Measurements from ENCODE around the gene EIF3CL. TPM values are rescaled to one million over a fixed set of nuclear protein-coding genes. Genes with fewer than 3 reads are reported as not detected.
"Not testable (repeated sequence)": the region's sequence is repeated elsewhere in the genome, so short reads cannot be mapped to it uniquely, and the experiment has no call there.

The EIF3CL gene
- total and polyA plus RNA-seq, 10 of the 15 experiments (the other 5 are each of a cell fraction or from before 2014, with no cell fraction given), result 1.7 to 93.6 (median 60.0) TPM; not detected in 1

DNA sequence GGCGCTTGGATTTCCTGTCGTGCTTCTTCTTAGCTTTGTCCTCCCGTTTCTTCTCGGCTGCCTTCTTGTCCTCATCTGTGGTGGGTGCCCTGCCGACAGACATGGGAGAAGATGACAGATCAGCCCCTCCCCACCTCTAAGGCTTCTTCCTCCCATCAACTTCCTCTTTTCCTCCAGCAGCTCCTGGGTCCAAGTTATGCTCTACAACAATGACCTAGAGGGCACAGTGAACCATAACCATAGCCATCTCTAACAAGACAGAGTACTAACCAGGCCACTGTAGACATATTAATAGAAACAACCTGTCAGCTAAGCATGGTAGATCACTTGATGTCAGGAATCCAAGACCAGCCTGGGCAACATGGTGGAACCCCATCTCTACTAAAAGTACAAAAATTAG, 11.6 kb downstream of the EIF3CL start:
- H4K20me1 ChIP-seq (ENCODE audit: control insufficient read depth, insufficient read depth); ATAC-seq; H3K79me2 ChIP-seq (ENCODE audit: control insufficient read depth, insufficient read depth, low read length); H3K4me3 ChIP-seq; H3K9me3 ChIP-seq (replicated peaks; ENCODE audit: control insufficient read depth, insufficient read depth, low read length); CTCF ChIA-PET; DNase-seq (ENCODE audit: low read depth, low spot score); H3K27me3 ChIP-seq (replicated peaks in 1 of 2; ENCODE audit: control insufficient read depth in 2 of 2, insufficient read depth in 2 of 2, low read length in 1 of 2); BruUV-seq (replicated peaks); RAD21 ChIA-PET (ENCODE audit: unreplicated experiment); H3K4me1 ChIP-seq (ENCODE audit: control insufficient read depth, insufficient read depth, low read length); H2AFZ ChIP-seq (ENCODE audit: control insufficient read depth, low read depth, low read length); SMC1A ChIA-PET (ENCODE audit: uncharacterized antibody, unreplicated experiment); H3K9ac ChIP-seq (ENCODE audit: control insufficient read depth, insufficient read depth, low read length); H3K4me2 ChIP-seq (ENCODE audit: control insufficient read depth, insufficient read depth); POLR2A ChIA-PET; in situ Hi-C loops (cut with MboI); H3K27ac ChIP-seq (ENCODE audit: control insufficient read depth, insufficient read depth); intact Hi-C loops (cut with micrococcal nuclease; ENCODE audit: unreplicated experiment); H3K36me3 ChIP-seq (ENCODE audit: control insufficient read depth in 2 of 2, insufficient read depth in 2 of 2, low read length in 1 of 2): not testable (repeated sequence)
- peak; percentile 86 for FAIRE-seq
- WGBS (ENCODE audit: insufficient coverage, insufficient replicate concordance, low lambda C conversion rate, missing lambda C conversion rate), result no CpG with 5 or more reads among the region's 5 CpGs

DNA sequence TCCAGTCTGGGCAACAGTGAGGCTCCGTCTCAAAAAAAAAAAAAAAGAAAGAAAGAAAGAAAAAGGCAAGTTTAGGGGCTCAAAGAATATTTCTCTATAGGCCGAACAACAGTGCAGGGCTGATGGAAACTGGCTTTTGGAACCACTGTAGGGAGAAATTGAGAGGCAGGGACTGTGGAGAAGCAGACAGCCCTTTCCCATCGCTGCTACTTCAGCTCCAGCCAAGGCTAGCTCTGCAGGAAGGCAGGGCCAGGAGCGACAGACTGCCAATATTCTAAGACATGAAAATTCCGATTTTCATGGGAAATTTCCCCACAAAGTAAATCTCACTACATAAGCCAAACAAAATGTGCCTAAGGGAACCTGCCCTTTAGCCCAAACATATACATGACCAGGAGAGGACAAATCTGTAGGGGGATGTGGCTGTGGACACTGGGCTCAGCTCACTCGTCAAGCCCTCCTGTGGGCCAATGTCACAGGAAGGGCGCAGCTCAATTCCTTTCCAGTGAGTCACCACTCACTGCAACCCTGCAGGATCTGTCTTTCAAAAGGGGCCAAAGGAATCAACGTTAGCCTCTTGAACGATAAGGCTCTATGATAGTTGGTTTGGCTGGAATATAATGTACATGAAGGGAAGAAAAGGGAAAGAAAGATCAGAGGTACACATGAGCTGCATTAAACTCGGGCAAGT, 21.3 kb downstream of the EIF3CL start:
- H3K9me3 ChIP-seq (replicated peaks; ENCODE audit: control insufficient read depth, insufficient read depth, low read length); H3K4me1 ChIP-seq (ENCODE audit: control insufficient read depth, insufficient read depth, low read length); BruUV-seq (replicated peaks); FAIRE-seq; in situ Hi-C loops (cut with MboI); RAD21 ChIA-PET (ENCODE audit: unreplicated experiment); CTCF ChIA-PET; SMC1A ChIA-PET (ENCODE audit: uncharacterized antibody, unreplicated experiment); DNase-seq (ENCODE audit: low read depth, low spot score); H3K4me2 ChIP-seq (ENCODE audit: control insufficient read depth, insufficient read depth); ATAC-seq; POLR2A ChIA-PET; intact Hi-C loops (cut with micrococcal nuclease; ENCODE audit: unreplicated experiment); H3K27ac ChIP-seq (ENCODE audit: control insufficient read depth, insufficient read depth); H3K4me3 ChIP-seq; H3K27me3 ChIP-seq (replicated peaks in 1 of 2; ENCODE audit: control insufficient read depth in 2 of 2, insufficient read depth in 2 of 2, low read length in 1 of 2); H3K36me3 ChIP-seq (ENCODE audit: control insufficient read depth in 2 of 2, insufficient read depth in 2 of 2, low read length in 1 of 2); H4K20me1 ChIP-seq (ENCODE audit: control insufficient read depth, insufficient read depth); H3K79me2 ChIP-seq (ENCODE audit: control insufficient read depth, insufficient read depth, low read length); H3K9ac ChIP-seq (ENCODE audit: control insufficient read depth, insufficient read depth, low read length); H2AFZ ChIP-seq (ENCODE audit: control insufficient read depth, low read depth, low read length): not testable (repeated sequence)
- WGBS (ENCODE audit: insufficient coverage, insufficient replicate concordance, low lambda C conversion rate, missing lambda C conversion rate), result no CpG with 5 or more reads among the region's 10 CpGs

DNA sequence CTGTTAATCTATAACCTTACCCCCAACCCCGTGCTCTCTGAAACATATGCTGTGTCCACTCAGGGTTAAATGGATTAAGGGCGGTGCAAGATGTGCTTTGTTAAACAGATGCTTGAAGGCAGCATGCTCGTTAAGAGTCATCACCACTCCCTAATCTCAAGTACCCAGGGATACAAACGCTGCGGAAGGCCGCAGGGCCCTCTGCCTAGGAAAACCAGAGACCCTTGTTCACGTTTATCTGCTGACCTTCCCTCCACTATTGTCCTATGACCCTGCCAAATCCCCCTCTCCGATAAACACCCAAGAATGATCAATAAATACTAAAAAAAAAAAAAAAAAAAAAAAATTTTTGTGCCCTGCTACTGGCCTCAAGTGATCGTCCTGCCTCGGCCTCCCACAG, 25.8 kb downstream of the EIF3CL start:
- 88% methylated on average over 5 of the region's 10 CpGs for WGBS (ENCODE audit: insufficient coverage, insufficient replicate concordance, low lambda C conversion rate, missing lambda C conversion rate)
- H3K27me3 ChIP-seq (replicated peaks in 1 of 2; ENCODE audit: control insufficient read depth in 2 of 2, insufficient read depth in 2 of 2, low read length in 1 of 2); ATAC-seq; in situ Hi-C loops (cut with MboI); H3K79me2 ChIP-seq (ENCODE audit: control insufficient read depth, insufficient read depth, low read length); SMC1A ChIA-PET (ENCODE audit: uncharacterized antibody, unreplicated experiment); intact Hi-C loops (cut with micrococcal nuclease; ENCODE audit: unreplicated experiment); CTCF ChIA-PET; H2AFZ ChIP-seq (ENCODE audit: control insufficient read depth, low read depth, low read length); POLR2A ChIA-PET; H3K9me3 ChIP-seq (replicated peaks; ENCODE audit: control insufficient read depth, insufficient read depth, low read length); H3K4me1 ChIP-seq (ENCODE audit: control insufficient read depth, insufficient read depth, low read length); H4K20me1 ChIP-seq (ENCODE audit: control insufficient read depth, insufficient read depth); RAD21 ChIA-PET (ENCODE audit: unreplicated experiment); H3K4me2 ChIP-seq (ENCODE audit: control insufficient read depth, insufficient read depth); H3K4me3 ChIP-seq; H3K36me3 ChIP-seq (ENCODE audit: control insufficient read depth in 2 of 2, insufficient read depth in 2 of 2, low read length in 1 of 2); H3K9ac ChIP-seq (ENCODE audit: control insufficient read depth, insufficient read depth, low read length); DNase-seq (ENCODE audit: low read depth, low spot score); FAIRE-seq; H3K27ac ChIP-seq (ENCODE audit: control insufficient read depth, insufficient read depth): not testable (repeated sequence)
- BruUV-seq (replicated peaks), result TSS peak; percentile 69

DNA sequence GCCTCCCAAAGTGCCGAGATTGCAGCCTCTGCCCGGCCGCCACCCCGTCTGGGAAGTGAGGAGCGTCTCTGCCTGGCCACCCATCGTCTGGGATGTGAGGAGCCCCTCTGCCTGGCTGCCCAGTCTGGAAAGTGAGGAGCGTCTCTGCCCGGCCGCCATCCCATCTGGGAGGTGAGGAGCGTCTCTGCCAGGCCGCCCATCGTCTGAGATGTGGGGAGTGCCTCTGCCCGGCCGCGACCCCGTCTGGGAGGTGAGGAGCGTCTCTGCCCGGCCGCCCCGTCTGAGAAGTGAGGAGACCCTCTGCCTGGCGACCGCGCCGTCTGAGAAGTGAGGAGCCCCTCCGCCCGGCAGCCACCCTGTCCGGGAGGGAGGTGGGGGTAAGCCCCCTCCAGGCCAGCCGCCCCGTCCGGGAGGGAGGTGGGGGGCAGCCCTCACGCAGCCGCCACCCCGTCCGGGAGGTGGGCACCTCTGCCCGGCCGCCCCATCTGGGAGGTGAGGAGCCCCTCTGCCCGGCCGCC, 26.5 kb downstream of the EIF3CL start:
- FAIRE-seq; POLR2A ChIA-PET; DNase-seq (ENCODE audit: low read depth, low spot score); in situ Hi-C loops (cut with MboI); intact Hi-C loops (cut with micrococcal nuclease; ENCODE audit: unreplicated experiment); H3K79me2 ChIP-seq (ENCODE audit: control insufficient read depth, insufficient read depth, low read length); H3K4me1 ChIP-seq (ENCODE audit: control insufficient read depth, insufficient read depth, low read length); H3K9me3 ChIP-seq (replicated peaks; ENCODE audit: control insufficient read depth, insufficient read depth, low read length); H3K9ac ChIP-seq (ENCODE audit: control insufficient read depth, insufficient read depth, low read length); H3K4me2 ChIP-seq (ENCODE audit: control insufficient read depth, insufficient read depth); H3K4me3 ChIP-seq; SMC1A ChIA-PET (ENCODE audit: uncharacterized antibody, unreplicated experiment); H3K27ac ChIP-seq (ENCODE audit: control insufficient read depth, insufficient read depth); H4K20me1 ChIP-seq (ENCODE audit: control insufficient read depth, insufficient read depth); H2AFZ ChIP-seq (ENCODE audit: control insufficient read depth, low read depth, low read length); BruUV-seq (replicated peaks); RAD21 ChIA-PET (ENCODE audit: unreplicated experiment); H3K36me3 ChIP-seq (ENCODE audit: control insufficient read depth in 2 of 2, insufficient read depth in 2 of 2, low read length in 1 of 2); H3K27me3 ChIP-seq (replicated peaks in 1 of 2; ENCODE audit: control insufficient read depth in 2 of 2, insufficient read depth in 2 of 2, low read length in 1 of 2); ATAC-seq; CTCF ChIA-PET: not testable (repeated sequence)
- 96% methylated on average over 15 of the region's 38 CpGs for WGBS (ENCODE audit: insufficient coverage, insufficient replicate concordance, low lambda C conversion rate, missing lambda C conversion rate)

All from GM12878 (cell line).